Panc1 (cell line): ENCODE data around the gene CTXND1.

Experiments
- POLR2AphosphoS5 ChIP-seq: IDR thresholded peaks from 2 replicates; pipeline ENCODE4 v1.6.1; 2012; ENCODE audit warnings: mild to moderate bottlenecking, low read depth, low read length, moderate library complexity
- SIN3A ChIP-seq: IDR thresholded peaks from 2 replicates; pipeline ENCODE4 v1.6.1; 2012; ENCODE audit warnings: low read depth, mild to moderate bottlenecking, low read length, moderate library complexity, borderline replicate concordance; ENCODE audit not compliant: insufficient read depth
- TCF7L2 ChIP-seq: IDR thresholded peaks from 2 replicates; pipeline ENCODE4 v1.6.1; 2011; ENCODE audit warnings: mild to moderate bottlenecking, low read depth, low read length, inconsistent platforms
- TF ChIP-seq, protein P1 (sequence below): fragments of 450-650 bp; IDR thresholded peaks from 2 replicates; pipeline ENCODE4 v1.5.1; 2017; ENCODE audit warnings: mild to moderate bottlenecking
- TF ChIP-seq, protein P2 (sequence below), 2 experiments: IDR thresholded peaks; 2 replicates each; pipeline ENCODE4 v1.6.1; 2011 to 2012; ENCODE audit warnings: low read depth in 2 of 2, control low read depth in 1 of 2, low read length in 1 of 2, mild to moderate bottlenecking in 1 of 2, moderate library complexity in 1 of 2; ENCODE audit not compliant: insufficient read depth in 1 of 2

DNA sequence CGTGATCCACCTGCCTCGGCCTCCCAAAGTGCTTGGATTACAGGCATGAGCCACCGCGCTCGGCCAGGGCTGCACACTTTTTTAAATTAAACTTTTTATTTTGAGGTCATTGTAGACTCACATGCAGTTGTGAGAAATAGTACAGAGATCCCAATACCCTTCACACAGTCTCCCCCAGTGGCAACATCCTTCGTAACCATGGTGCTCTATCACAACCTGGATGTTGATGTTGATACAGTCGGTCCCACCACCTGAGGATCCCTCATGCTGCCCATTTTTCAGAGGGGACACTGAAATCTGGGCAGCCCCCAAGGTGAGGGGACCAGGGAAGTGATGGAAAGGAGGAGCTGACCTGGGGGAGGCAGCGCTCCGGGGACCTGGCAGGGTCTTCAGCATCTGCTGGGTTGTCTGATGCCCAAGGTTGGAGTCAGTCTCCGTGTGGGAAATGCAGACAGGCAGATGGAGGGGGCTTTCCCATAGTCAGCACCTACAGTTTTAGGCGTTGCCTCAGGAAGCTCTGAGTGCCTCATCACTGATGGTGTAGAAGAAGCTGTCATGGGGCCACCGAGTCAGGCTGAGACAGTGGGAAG lies 82.2 kb downstream of the CTXND1 start:
- TF ChIP-seq, protein P1, sequence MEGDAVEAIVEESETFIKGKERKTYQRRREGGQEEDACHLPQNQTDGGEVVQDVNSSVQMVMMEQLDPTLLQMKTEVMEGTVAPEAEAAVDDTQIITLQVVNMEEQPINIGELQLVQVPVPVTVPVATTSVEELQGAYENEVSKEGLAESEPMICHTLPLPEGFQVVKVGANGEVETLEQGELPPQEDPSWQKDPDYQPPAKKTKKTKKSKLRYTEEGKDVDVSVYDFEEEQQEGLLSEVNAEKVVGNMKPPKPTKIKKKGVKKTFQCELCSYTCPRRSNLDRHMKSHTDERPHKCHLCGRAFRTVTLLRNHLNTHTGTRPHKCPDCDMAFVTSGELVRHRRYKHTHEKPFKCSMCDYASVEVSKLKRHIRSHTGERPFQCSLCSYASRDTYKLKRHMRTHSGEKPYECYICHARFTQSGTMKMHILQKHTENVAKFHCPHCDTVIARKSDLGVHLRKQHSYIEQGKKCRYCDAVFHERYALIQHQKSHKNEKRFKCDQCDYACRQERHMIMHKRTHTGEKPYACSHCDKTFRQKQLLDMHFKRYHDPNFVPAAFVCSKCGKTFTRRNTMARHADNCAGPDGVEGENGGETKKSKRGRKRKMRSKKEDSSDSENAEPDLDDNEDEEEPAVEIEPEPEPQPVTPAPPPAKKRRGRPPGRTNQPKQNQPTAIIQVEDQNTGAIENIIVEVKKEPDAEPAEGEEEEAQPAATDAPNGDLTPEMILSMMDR = no peak
- TF ChIP-seq POLR2AphosphoS5 = no peak
- no peak for TF ChIP-seq TCF7L2
- TF ChIP-seq, protein P2, sequence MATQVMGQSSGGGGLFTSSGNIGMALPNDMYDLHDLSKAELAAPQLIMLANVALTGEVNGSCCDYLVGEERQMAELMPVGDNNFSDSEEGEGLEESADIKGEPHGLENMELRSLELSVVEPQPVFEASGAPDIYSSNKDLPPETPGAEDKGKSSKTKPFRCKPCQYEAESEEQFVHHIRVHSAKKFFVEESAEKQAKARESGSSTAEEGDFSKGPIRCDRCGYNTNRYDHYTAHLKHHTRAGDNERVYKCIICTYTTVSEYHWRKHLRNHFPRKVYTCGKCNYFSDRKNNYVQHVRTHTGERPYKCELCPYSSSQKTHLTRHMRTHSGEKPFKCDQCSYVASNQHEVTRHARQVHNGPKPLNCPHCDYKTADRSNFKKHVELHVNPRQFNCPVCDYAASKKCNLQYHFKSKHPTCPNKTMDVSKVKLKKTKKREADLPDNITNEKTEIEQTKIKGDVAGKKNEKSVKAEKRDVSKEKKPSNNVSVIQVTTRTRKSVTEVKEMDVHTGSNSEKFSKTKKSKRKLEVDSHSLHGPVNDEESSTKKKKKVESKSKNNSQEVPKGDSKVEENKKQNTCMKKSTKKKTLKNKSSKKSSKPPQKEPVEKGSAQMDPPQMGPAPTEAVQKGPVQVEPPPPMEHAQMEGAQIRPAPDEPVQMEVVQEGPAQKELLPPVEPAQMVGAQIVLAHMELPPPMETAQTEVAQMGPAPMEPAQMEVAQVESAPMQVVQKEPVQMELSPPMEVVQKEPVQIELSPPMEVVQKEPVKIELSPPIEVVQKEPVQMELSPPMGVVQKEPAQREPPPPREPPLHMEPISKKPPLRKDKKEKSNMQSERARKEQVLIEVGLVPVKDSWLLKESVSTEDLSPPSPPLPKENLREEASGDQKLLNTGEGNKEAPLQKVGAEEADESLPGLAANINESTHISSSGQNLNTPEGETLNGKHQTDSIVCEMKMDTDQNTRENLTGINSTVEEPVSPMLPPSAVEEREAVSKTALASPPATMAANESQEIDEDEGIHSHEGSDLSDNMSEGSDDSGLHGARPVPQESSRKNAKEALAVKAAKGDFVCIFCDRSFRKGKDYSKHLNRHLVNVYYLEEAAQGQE (IDR thresholded peaks at IDR 0.05; ENCODE audit: insufficient read depth in 1 of 2, low read depth in 2 of 2, low read length in 1 of 2) = no peak
- no peak for TF ChIP-seq SIN3A
